ENCODE measurements around the gene POLR3GL. TPM values are rescaled to one million over a fixed set of nuclear protein-coding genes. Genes with fewer than 3 reads are reported as not detected.
"Not testable (repeated sequence)": the region's sequence is repeated elsewhere in the genome, so short reads cannot be mapped to it uniquely, and the experiment has no call there.

POLR3GL gene
- polyA plus RNA-seq, 2 donors = 12.8 to 13.7 TPM

DNA sequence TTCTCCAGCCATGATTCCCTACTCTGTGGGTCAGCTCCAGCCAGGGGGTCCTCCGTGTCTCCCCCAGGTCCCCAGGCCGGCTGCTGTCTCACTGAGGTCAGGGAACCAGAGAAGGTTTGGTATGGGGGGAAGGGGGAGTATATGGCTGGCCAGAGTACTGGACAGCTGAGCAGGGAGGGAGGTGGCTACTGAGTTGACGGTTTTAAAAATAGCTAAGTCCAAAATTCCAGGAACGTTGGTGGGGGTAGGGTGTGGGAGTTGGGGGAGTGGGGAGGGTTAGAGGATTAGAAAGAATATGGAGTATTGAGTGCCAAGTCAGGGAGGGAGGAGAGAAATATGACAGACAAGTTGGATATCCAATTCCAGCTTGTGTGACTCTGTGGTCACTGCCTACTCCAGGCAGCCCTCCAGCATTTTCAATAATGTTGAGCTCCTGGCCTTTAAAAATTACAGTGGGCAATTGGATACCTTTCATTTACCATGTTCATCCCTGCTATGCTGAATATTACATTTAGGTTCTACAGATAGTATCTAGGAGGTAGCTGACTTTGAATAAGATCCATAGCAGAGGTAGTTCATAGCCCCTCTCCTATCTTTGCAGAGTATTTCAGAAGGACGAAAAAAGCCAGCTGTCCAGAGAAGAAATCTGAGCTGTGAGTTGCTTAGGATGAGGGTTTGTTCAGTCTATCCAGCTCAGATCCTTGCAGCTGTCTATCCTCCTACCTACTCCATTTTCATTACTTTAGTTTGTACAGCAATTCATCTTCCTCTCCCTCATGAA is 57.3 kb downstream of the POLR3GL start, which contains the start of gene HJV:
Gene HJV (minus strand): TSS at position 114 of the 781 bp plus-strand sequence. CDS start 1,504 bp downstream, outside the sequence.
- Histone ChIP-seq H3K9me3 (ENCODE audit: control insufficient read depth in 2 of 2, insufficient read depth in 1 of 2, low read depth in 1 of 2, low read length in 1 of 2) (no peaks in the 10 kb centered on the region), H3K4me1 (ENCODE audit: control insufficient read depth in 2 of 2, insufficient read depth in 2 of 2, low read length in 1 of 2) (no peaks in the 10 kb centered on the region), H3K36me3 (ENCODE audit: control insufficient read depth in 2 of 2, insufficient read depth in 2 of 2, low read length in 1 of 2) (no peaks in the 10 kb centered on the region), H3K27me3 (ENCODE audit: control insufficient read depth in 1 of 2, insufficient read depth in 2 of 2, low read length in 2 of 2) (peaks cover 0 to 5% of the 10 kb centered on the region in 2 donors), H3K4me3 (ENCODE audit: low read depth in 1 of 2, low read length in 2 of 2) (no peak within 1 kb of the TSS), H3K27ac (ENCODE audit: low read depth in 2 of 2, low read length in 1 of 2) (no peak within 1 kb of the TSS)
- 62 to 71% methylated on average over 5 of the region's 5 CpGs for WGBS, 2 donors

DNA sequence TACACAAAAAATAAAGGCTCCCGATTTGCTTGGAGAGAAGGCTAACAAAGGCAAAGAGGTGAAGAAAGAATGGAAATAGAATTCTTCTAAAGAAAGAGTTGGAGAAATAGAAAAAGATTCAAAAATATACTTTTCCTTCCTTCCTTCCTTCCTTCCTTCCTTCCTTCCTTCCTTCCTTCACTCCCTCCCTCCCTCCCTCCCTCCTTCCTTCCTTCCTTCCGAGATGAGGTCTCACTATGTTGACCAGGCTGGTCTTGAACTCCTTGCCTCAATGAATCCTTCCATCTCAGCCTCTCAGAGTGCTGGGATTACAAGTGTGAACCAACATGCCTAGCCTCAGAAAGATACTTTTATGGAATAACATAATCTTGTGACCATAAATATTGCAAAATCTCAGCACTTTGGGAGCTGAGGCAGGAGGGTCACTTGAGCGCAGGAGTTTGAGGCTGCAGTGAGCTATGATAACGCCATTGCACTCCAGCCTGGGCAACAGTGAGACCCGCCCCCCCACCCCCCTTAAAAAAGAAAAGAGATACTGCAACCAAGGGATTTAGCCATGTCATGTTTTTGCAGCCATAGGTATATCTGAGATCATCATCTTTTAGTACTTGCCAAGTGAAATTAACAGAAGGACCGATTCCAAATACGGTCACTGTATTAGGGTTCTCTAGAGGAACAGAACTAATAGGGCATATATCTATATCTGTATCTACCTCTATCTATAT is 58.1 kb downstream of the POLR3GL start:
- 73 to 78% methylated on average over 7 of the region's 7 CpGs for WGBS, 2 donors
- H3K27me3 ChIP-seq (ENCODE audit: control insufficient read depth in 1 of 2, insufficient read depth in 2 of 2, low read length in 2 of 2) = peaks cover 0 to 5% of the 10 kb centered on the region in 2 donors
- no peaks in the 10 kb centered on the region for H3K36me3 ChIP-seq (ENCODE audit: control insufficient read depth in 2 of 2, insufficient read depth in 2 of 2, low read length in 1 of 2)

DNA sequence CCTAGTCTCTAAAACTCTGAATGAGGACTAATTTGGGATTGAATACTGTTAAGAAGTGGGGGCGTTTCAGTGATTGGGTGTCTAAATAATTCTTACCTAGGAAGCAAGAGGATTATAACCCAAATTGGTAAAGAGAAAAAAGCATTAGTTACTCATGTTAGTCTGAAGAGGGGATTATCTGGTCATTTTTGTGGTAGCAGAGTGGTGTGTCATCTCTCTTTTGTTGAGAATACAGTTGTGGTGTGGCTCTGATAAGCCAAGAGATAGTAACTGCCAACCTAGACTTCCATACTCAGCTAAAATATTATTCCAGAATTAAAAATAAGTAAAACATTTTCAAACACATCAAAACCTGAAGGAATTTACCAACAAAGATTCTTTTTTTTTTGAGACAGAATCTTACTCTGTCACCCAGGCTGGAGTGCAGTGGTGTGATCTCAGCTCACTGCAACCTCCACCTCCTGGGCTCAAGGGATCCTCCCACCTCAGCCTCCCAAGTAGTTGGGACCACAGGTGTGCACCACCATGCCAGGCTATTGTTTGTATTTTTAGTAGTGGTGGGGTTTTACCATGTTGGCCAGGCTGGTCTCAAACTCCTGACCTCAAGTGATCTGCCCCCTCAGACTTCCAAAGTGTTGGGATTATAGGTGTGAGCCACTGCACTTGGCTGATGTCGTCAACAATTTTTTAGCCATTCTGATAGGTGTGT is 61.5 kb downstream of the POLR3GL start:
- not testable (repeated sequence) for H3K9me3 ChIP-seq (ENCODE audit: control insufficient read depth in 2 of 2, insufficient read depth in 1 of 2, low read depth in 1 of 2, low read length in 1 of 2); H3K36me3 ChIP-seq (ENCODE audit: control insufficient read depth in 2 of 2, insufficient read depth in 2 of 2, low read length in 1 of 2); H3K4me1 ChIP-seq (ENCODE audit: control insufficient read depth in 2 of 2, insufficient read depth in 2 of 2, low read length in 1 of 2); H3K4me3 ChIP-seq (ENCODE audit: low read depth in 1 of 2, low read length in 2 of 2); H3K27ac ChIP-seq (ENCODE audit: low read depth in 2 of 2, low read length in 1 of 2); H3K27me3 ChIP-seq (ENCODE audit: control insufficient read depth in 1 of 2, insufficient read depth in 2 of 2, low read length in 2 of 2)
- 83 to 89% methylated on average over 2 of the region's 2 CpGs for WGBS, 2 donors

More for the DNA sequence above, 58.1 kb downstream of the POLR3GL start:
- no peaks in the 10 kb centered on the region for H3K4me1 ChIP-seq (ENCODE audit: control insufficient read depth in 2 of 2, insufficient read depth in 2 of 2, low read length in 1 of 2)
- H3K27ac ChIP-seq (ENCODE audit: low read depth in 2 of 2, low read length in 1 of 2) = no peak overlapping the region
- no peak overlapping the region for H3K4me3 ChIP-seq (ENCODE audit: low read depth in 1 of 2, low read length in 2 of 2)
- H3K9me3 ChIP-seq (ENCODE audit: control insufficient read depth in 2 of 2, insufficient read depth in 1 of 2, low read depth in 1 of 2, low read length in 1 of 2) = no peaks in the 10 kb centered on the region

DNA sequence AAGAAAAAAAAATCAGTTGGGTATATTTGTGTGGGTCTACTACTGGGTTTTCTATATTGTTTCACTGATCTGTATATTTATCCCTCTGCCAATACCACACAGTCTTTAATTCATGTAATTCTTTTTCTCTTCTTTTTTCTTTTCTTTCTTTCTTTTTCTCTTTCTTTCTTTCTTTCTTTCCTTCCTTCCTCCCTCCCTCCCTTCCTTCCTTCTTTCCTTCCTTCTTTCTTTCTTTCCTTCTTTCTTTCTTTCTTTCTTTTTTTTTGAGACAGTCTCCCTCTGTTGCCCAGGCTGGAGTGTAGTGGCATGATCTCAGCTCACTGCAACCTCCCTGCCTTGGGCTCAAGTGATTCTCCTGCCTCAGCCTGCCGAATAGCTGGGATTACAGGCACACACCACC is 62.2 kb downstream of the POLR3GL start:
- H3K27me3 ChIP-seq (ENCODE audit: control insufficient read depth in 1 of 2, insufficient read depth in 2 of 2, low read length in 2 of 2); H3K4me3 ChIP-seq (ENCODE audit: low read depth in 1 of 2, low read length in 2 of 2); H3K27ac ChIP-seq (ENCODE audit: low read depth in 2 of 2, low read length in 1 of 2); H3K9me3 ChIP-seq (ENCODE audit: control insufficient read depth in 2 of 2, insufficient read depth in 1 of 2, low read depth in 1 of 2, low read length in 1 of 2); H3K4me1 ChIP-seq (ENCODE audit: control insufficient read depth in 2 of 2, insufficient read depth in 2 of 2, low read length in 1 of 2); H3K36me3 ChIP-seq (ENCODE audit: control insufficient read depth in 2 of 2, insufficient read depth in 2 of 2, low read length in 1 of 2): not testable (repeated sequence)
- WGBS, 2 donors = 75 to 77% methylated on average over 1 of the region's 1 CpG

Other genes starting within 250 kb of the POLR3GL start
- under 1 TPM; 0.05 to 0.71 TPM for gene CD160, start 245.2 kb upstream of the POLR3GL start, polyA plus RNA-seq
- 1 to 10 TPM; 3.4 to 4.8 TPM for gene RNF115, start 140.6 kb upstream of the POLR3GL start, polyA plus RNA-seq
- 10 to 100 TPM in 1 of 2 donors, 1 to 10 TPM in 1; 9.0 to 15.1 TPM for gene POLR3C, start 140.5 kb upstream of the POLR3GL start, polyA plus RNA-seq
- gene NUDT17, start 119.1 kb upstream of the POLR3GL start, polyA plus RNA-seq = 1 to 10 TPM; 1.5 to 2.2 TPM
- 10 to 100 TPM; 29.8 to 43.6 TPM for gene PIAS3, start 105.6 kb upstream of the POLR3GL start, polyA plus RNA-seq
- gene ANKRD35, start 78.8 kb upstream of the POLR3GL start, polyA plus RNA-seq = 10 to 100 TPM; 13.9 to 17.0 TPM
- 1 to 10 TPM; 1.5 to 1.9 TPM for gene ITGA10, start 54.6 kb upstream of the POLR3GL start, polyA plus RNA-seq
- gene PEX11B, start 46.0 kb upstream of the POLR3GL start, polyA plus RNA-seq = 10 to 100 TPM; 19.3 to 26.4 TPM
- gene RBM8A, start 37.2 kb upstream of the POLR3GL start, polyA plus RNA-seq = 100 to 1,000 TPM; 144 to 250 TPM
- gene LIX1L, start 6.7 kb upstream of the POLR3GL start, polyA plus RNA-seq = 1 to 10 TPM; 2.1 to 2.9 TPM
- gene ANKRD34A, start 115 bp upstream of the POLR3GL start, polyA plus RNA-seq = under 1 TPM; 0.27 to 0.47 TPM
- gene TXNIP, start 31.9 kb downstream of the POLR3GL start, polyA plus RNA-seq = 100 to 1,000 TPM in 1 of 2 donors, 10 to 100 TPM in 1; 77.5 to 235 TPM
- gene HJV, start 57.0 kb downstream of the POLR3GL start, polyA plus RNA-seq = not detected
- gene NBPF10, start 180.1 kb downstream of the POLR3GL start, polyA plus RNA-seq = under 1 TPM; 0.73 to 0.83 TPM